Measurements from ENCODE around the gene PTCSC3.

- TF ChIP-seq REST (IDR thresholded peaks at IDR 0.05; ENCODE audit: insufficient read depth in 1 of 2, low read depth in 2 of 2, low read length in 2 of 2) (no peak), POLR2AphosphoS5 (IDR thresholded peaks at IDR 0.05; ENCODE audit: low read depth, low read length) (no peak)
These were observed 3.4 kb downstream of the PTCSC3 start for GRCh38 chr14:36173161-36173560.
